Measurements from ENCODE around the gene HOXC6.

Gene HOXC6

GRCh38 chr12:54002915-54003389 lies 25.3 kb upstream of the HOXC6 start:
- DNase-seq (ENCODE audit: low read depth), result no peak

GRCh38 chr12:54003625-54004024 lies 24.6 kb upstream of the HOXC6 start:
- no peak for DNase-seq (ENCODE audit: low read depth)

GRCh38 chr12:54004063-54004840 lies 24.0 kb upstream of the HOXC6 start:
- no peak for DNase-seq (ENCODE audit: low read depth)

- DNase-seq (ENCODE audit: low read depth), result no peak
Observed at GRCh38 chr12:54004841-54005530, 23.3 kb upstream of the HOXC6 start.

- no peak for DNase-seq (ENCODE audit: low read depth)
Observed at GRCh38 chr12:54005531-54005852, 22.7 kb upstream of the HOXC6 start.

GRCh38 chr12:54005853-54006558 lies 22.2 kb upstream of the HOXC6 start:
- DNase-seq (ENCODE audit: low read depth), result peak; percentile 76

GRCh38 chr12:54006559-54007220 lies 21.6 kb upstream of the HOXC6 start:
- DNase-seq (ENCODE audit: low read depth), result no peak

- DNase-seq (ENCODE audit: low read depth), result no peak
Observed at GRCh38 chr12:54007538-54008259, 20.5 kb upstream of the HOXC6 start.

- no peak for DNase-seq (ENCODE audit: low read depth)
Observed at GRCh38 chr12:54008260-54008552, 20.0 kb upstream of the HOXC6 start.

GRCh38 chr12:54009171-54010052 lies 18.8 kb upstream of the HOXC6 start:
- DNase-seq (ENCODE audit: low read depth), result no peak

GRCh38 chr12:54010053-54010971 lies 17.9 kb upstream of the HOXC6 start:
- DNase-seq (ENCODE audit: low read depth), result no peak

- no peak for DNase-seq (ENCODE audit: low read depth)
Observed at GRCh38 chr12:54010972-54011664, 17.1 kb upstream of the HOXC6 start.

GRCh38 chr12:54011665-54012532 lies 16.3 kb upstream of the HOXC6 start:
- DNase-seq (ENCODE audit: low read depth), result no peak

- DNase-seq (ENCODE audit: low read depth), result no peak
Observed at GRCh38 chr12:54012631-54013409, 15.4 kb upstream of the HOXC6 start.

- DNase-seq (ENCODE audit: low read depth), result no peak
Observed at GRCh38 chr12:54014377-54015017, 13.7 kb upstream of the HOXC6 start.

GRCh38 chr12:54015018-54015931 lies 13.0 kb upstream of the HOXC6 start:
- no peak for DNase-seq (ENCODE audit: low read depth)

Measured in activated T-cell treated with anti-CD3 and anti-CD28 coated beads for 24 hours (primary cell).